PFSK-1 (cell line): ENCODE results near the gene CSTA.

ENCODE experiments used
- FOXP2 ChIP-seq: optimal IDR thresholded peaks from 2 replicates; pipeline ENCODE3; 2011; ENCODE audit warnings: borderline replicate concordance, control low read depth, inconsistent platforms; ENCODE audit not compliant: insufficient read depth; ENCODE audit errors: extremely low read length, extremely low read depth
- POLR2AphosphoS5 ChIP-seq: IDR thresholded peaks from 2 replicates; pipeline ENCODE4 v1.6.1; 2012; ENCODE audit warnings: low read depth, mild to moderate bottlenecking, control low read depth, low read length, moderate library complexity
- REST ChIP-seq, 2 experiments: IDR thresholded peaks; 2 replicates each; pipeline versions ENCODE4 v1.6.1 to v1.8.0; 2011 to 2012; ENCODE audit warnings: low read depth in 2 of 2, low read length in 2 of 2, control low read depth in 1 of 2, inconsistent platforms in 1 of 2, mild to moderate bottlenecking in 1 of 2, moderate library complexity in 1 of 2; ENCODE audit not compliant: insufficient read depth in 1 of 2
- SIN3A ChIP-seq: IDR thresholded peaks from 2 replicates; pipeline ENCODE4 v1.6.1; 2012; ENCODE audit warnings: mild to moderate bottlenecking, low read length, moderate library complexity, borderline replicate concordance; ENCODE audit not compliant: insufficient read depth
- TAF1 ChIP-seq: IDR thresholded peaks from 2 replicates; pipeline ENCODE4 v1.6.1; 2012; ENCODE audit warnings: low read length, control low read depth, borderline replicate concordance; ENCODE audit not compliant: insufficient read depth

Gene CSTA

GRCh38 chr3:122295266-122296062 lies 29.6 kb upstream of the CSTA start:
- TF ChIP-seq SIN3A (no peak), FOXP2 (no peak), POLR2AphosphoS5 (no peak), TAF1 (no peak), REST (IDR thresholded peaks at IDR 0.05; ENCODE audit: insufficient read depth in 1 of 2, low read depth in 2 of 2, low read length in 2 of 2) (no peak)

GRCh38 chr3:122298239-122298638 lies 26.8 kb upstream of the CSTA start:
- TF ChIP-seq POLR2AphosphoS5 (no peak), FOXP2 (no peak), SIN3A (no peak), TAF1 (no peak), REST (IDR thresholded peaks at IDR 0.05; ENCODE audit: insufficient read depth in 1 of 2, low read depth in 2 of 2, low read length in 2 of 2) (no peak)

- TF ChIP-seq FOXP2 (no peak), POLR2AphosphoS5 (no peak), SIN3A (no peak), REST (IDR thresholded peaks at IDR 0.05; ENCODE audit: insufficient read depth in 1 of 2, low read depth in 2 of 2, low read length in 2 of 2) (no peak), TAF1 (no peak)
These were observed 25.8 kb upstream of the CSTA start for GRCh38 chr3:122299215-122299614.

- no peak for TF ChIP-seq FOXP2
- no peak for TF ChIP-seq POLR2AphosphoS5
- no peak for TF ChIP-seq TAF1
- TF ChIP-seq REST (IDR thresholded peaks at IDR 0.05; ENCODE audit: insufficient read depth in 1 of 2, low read depth in 2 of 2, low read length in 2 of 2) = no peak
- no peak for TF ChIP-seq SIN3A
These were observed 25.1 kb upstream of the CSTA start for GRCh38 chr3:122299872-122300460.
